GM12878 (cell line): ENCODE measurements around the gene HSPBP1. TPM values are rescaled to one million over a fixed set of nuclear protein-coding genes. Genes with fewer than 3 reads are reported as not detected.

Source experiments
- ATAC-seq: fragments of 200-7000 bp; cut with Tn5 transposase; 3 replicates; pipeline ENCODE4 v1.9.1; 2020; ENCODE audit warnings: mild to moderate bottlenecking, moderate library complexity
- BruUV-seq: library from RNA; stranded (reverse); fragments of 400-500 nt; replicated peaks from 2 replicates; lab custom pipeline; 2021; lab: Mats Ljungman, UMichigan
- CTCF ChIA-PET: fragments of 300-600 bp; sonication (Branson Sonifier 250); formaldehyde crosslinking; extraction: SDS; loops from one replicate; lab custom pipeline; 2021; ENCODE audit warnings: inconsistent platforms; lab: Yijun Ruan, JAX
- POLR2A ChIA-PET: fragments of 350-600 bp; formaldehyde crosslinking; extraction: SDS; loops from one replicate; lab custom pipeline; 2021; ENCODE audit warnings: inconsistent platforms; lab: Charles Lee
- RAD21 ChIA-PET: fragments of 300-600 bp; sonication (Branson Sonifier 250); formaldehyde crosslinking; loops from one replicate; lab custom pipeline; 2023; ENCODE audit warnings: antibody characterized with exemption; ENCODE audit not compliant: unreplicated experiment; lab: Charles Lee
- SMC1A ChIA-PET: fragments of 300-600 bp; sonication (Branson Sonifier 250); formaldehyde crosslinking; loops from one replicate; lab custom pipeline; 2023; ENCODE audit not compliant: unreplicated experiment, uncharacterized antibody; lab: Charles Lee
- DNase-seq: peaks from one replicate; pipeline ENCODE4 v3.0.0-alpha.2; 2011; ENCODE audit warnings: low read depth, low spot score
- FAIRE-seq: peaks from 3 replicates; lab custom pipeline; 2011; peaks lifted over from hg19 to GRCh38; lab: Jason Lieb, UNC
- H2AFZ ChIP-seq: 2 replicates; pipeline ENCODE4 v1.6.0; 2011; ENCODE audit warnings: low read depth, low read length, control low read depth; ENCODE audit not compliant: control insufficient read depth
- H3K27ac ChIP-seq: 2 replicates; pipeline ENCODE4 v1.5.1; 2011; ENCODE audit warnings: control low read depth; ENCODE audit not compliant: control insufficient read depth, insufficient read depth
- H3K27me3 ChIP-seq, 2 experiments: replicated peaks in 1 of 2; 2 replicates each; pipeline versions ENCODE4 v1.6.0 to v1.6.1; 2011; ENCODE audit warnings: low read length in 1 of 2; ENCODE audit not compliant: control insufficient read depth in 2 of 2, insufficient read depth in 2 of 2
- H3K36me3 ChIP-seq, 2 experiments: 2 replicates each; pipeline ENCODE4 v1.5.1; 2011; ENCODE audit warnings: low read length in 1 of 2; ENCODE audit not compliant: control insufficient read depth in 2 of 2, insufficient read depth in 2 of 2
- H3K4me1 ChIP-seq: 2 replicates; pipeline ENCODE4 v1.6.1; 2011; ENCODE audit warnings: mild to moderate bottlenecking, low read length, moderate library complexity, mixed read lengths; ENCODE audit not compliant: control insufficient read depth, insufficient read depth
- H3K4me2 ChIP-seq: 2 replicates; pipeline ENCODE4 v1.6.0; 2011; ENCODE audit warnings: control low read depth; ENCODE audit not compliant: control insufficient read depth, insufficient read depth
- H3K4me3 ChIP-seq: fragments of 200-600 bp; sonication (generic); 2 replicates; pipeline ENCODE4 v1.5.1; 2016
- H3K79me2 ChIP-seq: 2 replicates; pipeline ENCODE4 v1.6.0; 2011; ENCODE audit warnings: low read length; ENCODE audit not compliant: control insufficient read depth, insufficient read depth
- H3K9ac ChIP-seq: 2 replicates; pipeline ENCODE4 v1.8.0; 2011; ENCODE audit warnings: low read length, control low read depth, mixed read lengths; ENCODE audit not compliant: control insufficient read depth, insufficient read depth
- H3K9me3 ChIP-seq: replicated peaks from 3 replicates; pipeline ENCODE4 v1.5.1; 2011; ENCODE audit warnings: mild to moderate bottlenecking, low read length; ENCODE audit not compliant: control insufficient read depth, insufficient read depth
- H4K20me1 ChIP-seq: 2 replicates; pipeline ENCODE4 v1.6.0; 2011; ENCODE audit not compliant: control insufficient read depth, insufficient read depth
- BACH1 ChIP-seq: fragments of 450-650 bp; IDR thresholded peaks from 2 replicates; pipeline ENCODE4 v1.6.1; 2017; ENCODE audit warnings: mild to moderate bottlenecking, borderline replicate concordance
- BMI1 ChIP-seq: fragments of 450-650 bp; IDR thresholded peaks from 2 replicates; pipeline ENCODE4 v1.6.1; 2016; ENCODE audit warnings: mild to moderate bottlenecking, moderate library complexity, borderline replicate concordance
- CHD2 ChIP-seq: IDR thresholded peaks from 2 replicates; pipeline ENCODE4 v1.6.1; 2011; ENCODE audit warnings: low read depth, low read length, improper control_type of control experiment, borderline replicate concordance
- E2F4 ChIP-seq: IDR thresholded peaks from 2 replicates; pipeline ENCODE4 v1.6.1; 2012; ENCODE audit warnings: low read depth, low read length, improper control_type of control experiment
- ELK1 ChIP-seq: IDR thresholded peaks from 2 replicates; pipeline ENCODE4 v1.6.1; 2012; ENCODE audit warnings: low read depth, low read length, improper control_type of control experiment
- ETV6 ChIP-seq, 2 experiments: fragments of 450-650 bp in 1 of 2; IDR thresholded peaks in 1 of 2; conservative IDR thresholded peaks in 1 of 2; 2 replicates each; pipeline ENCODE4 v1.6.1; 2014; ENCODE audit warnings: antibody characterized with exemption in 1 of 2, borderline replicate concordance in 1 of 2, low read depth in 1 of 2, mild to moderate bottlenecking in 1 of 2, moderate library complexity in 1 of 2
- FOXK2 ChIP-seq: fragments of 450-650 bp; IDR thresholded peaks from 2 replicates; pipeline ENCODE4 v1.6.1; 2017; ENCODE audit warnings: mild to moderate bottlenecking, moderate library complexity
- GATAD2B ChIP-seq: fragments of 450-650 bp; conservative IDR thresholded peaks from 2 replicates; pipeline ENCODE4 v1.6.1; 2017; ENCODE audit warnings: low read depth, mild to moderate bottlenecking, moderate library complexity
- IKZF2 ChIP-seq, 2 experiments: fragments of 450-650 bp; IDR thresholded peaks; 2 replicates each; pipeline ENCODE4 v1.6.1; 2017; ENCODE audit warnings: mild to moderate bottlenecking in 2 of 2, moderate library complexity in 2 of 2
- KDM1A ChIP-seq: fragments of 200-600 bp; sonication (generic); IDR thresholded peaks from 2 replicates; pipeline ENCODE4 v1.6.1; 2016; ENCODE audit warnings: borderline replicate concordance
- NR2C1 ChIP-seq: fragments of 450-650 bp; IDR thresholded peaks from 2 replicates; pipeline ENCODE4 v1.6.1; 2017; ENCODE audit warnings: antibody characterized with exemption, mild to moderate bottlenecking, moderate library complexity
- SKIL ChIP-seq: fragments of 450-650 bp; IDR thresholded peaks from 2 replicates; pipeline ENCODE4 v1.6.1; 2017; ENCODE audit warnings: mild to moderate bottlenecking, low read depth, inconsistent platforms; ENCODE audit not compliant: poor library complexity, severe bottlenecking
- STAT3 ChIP-seq: IDR thresholded peaks from 2 replicates; pipeline ENCODE4 v1.6.1; 2011; ENCODE audit warnings: low read depth, low read length, improper control_type of control experiment
- YY1 ChIP-seq: IDR thresholded peaks from 2 replicates; pipeline ENCODE4 v1.6.1; 2011; ENCODE audit warnings: low read depth, mild to moderate bottlenecking, low read length
- WGBS: methylation state at CpG from one replicate; pipeline ENCODE4 v1.1.6; 2016; ENCODE audit warnings: low lambda C conversion rate; ENCODE audit not compliant: insufficient replicate concordance, insufficient coverage; ENCODE audit errors: missing lambda C conversion rate; 5-methylcytosine and 5-hydroxymethylcytosine counted together
- in situ Hi-C: fragments of 300-500 bp; cut with MboI; formaldehyde crosslinking; loops from 9 replicates; pipeline ENCODE4 v1.14.3; 2018; ENCODE audit warnings: mixed read lengths
- intact Hi-C: fragments of 100-400 bp; cut with micrococcal nuclease; formaldehyde crosslinking; loops from one replicate; pipeline ENCODE4 v1.14.2; 2022; ENCODE audit not compliant: unreplicated experiment
- polyA plus RNA-seq, 11 experiments: library from polyadenylated mRNA; depleted of rRNA in 4 of 11; unstranded in 6 of 11; stranded (reverse) in 5 of 11; fragments of >200 nt; fragmentation: Nextera tagmentation in 4 of 11; fragmentation: Illumina TruSeq in 1 of 11; extraction: Ambion mirVana in 4 of 11; extraction: Trizol in 1 of 11; gene quantifications; 1 replicate in 1 of 11; 2 replicates in 10 of 11; pipeline versions ENCODE4 v1.2.1 to v1.2.3, GENCODE V29; 2011 to 2016; ENCODE audit warnings: inconsistent platforms in 2 of 11, missing spikeins in 2 of 11, low read depth in 1 of 11
- total RNA-seq, 4 experiments: library from RNA; depleted of rRNA in 3 of 4; stranded (reverse); fragments of >200 nt in 3 of 4; fragmentation: Illumina TruSeq in 1 of 4; extraction: Trizol in 1 of 4; gene quantifications; 2 replicates each; pipeline versions ENCODE4 v1.2.1 to v1.2.3, GENCODE V29; 2013 to 2021
- TF ChIP-seq, protein P1 (sequence below): IDR thresholded peaks from 2 replicates; pipeline ENCODE4 v1.6.1; 2011; ENCODE audit warnings: borderline replicate concordance, low read depth, mild to moderate bottlenecking, moderate library complexity, mixed read lengths, low read length; ENCODE audit not compliant: insufficient read depth; ENCODE audit errors: extremely low read length
- TF ChIP-seq, protein P2 (sequence below): fragments of 450-650 bp; IDR thresholded peaks from 2 replicates; pipeline ENCODE4 v1.6.1; 2016; ENCODE audit warnings: mild to moderate bottlenecking

HSPBP1 gene
- total and polyA plus RNA-seq, 10 of the 15 experiments (the other 5 are each of a cell fraction or from before 2014, with no cell fraction given), result 0.18 to 83.3 (median 23.0) TPM

DNA sequence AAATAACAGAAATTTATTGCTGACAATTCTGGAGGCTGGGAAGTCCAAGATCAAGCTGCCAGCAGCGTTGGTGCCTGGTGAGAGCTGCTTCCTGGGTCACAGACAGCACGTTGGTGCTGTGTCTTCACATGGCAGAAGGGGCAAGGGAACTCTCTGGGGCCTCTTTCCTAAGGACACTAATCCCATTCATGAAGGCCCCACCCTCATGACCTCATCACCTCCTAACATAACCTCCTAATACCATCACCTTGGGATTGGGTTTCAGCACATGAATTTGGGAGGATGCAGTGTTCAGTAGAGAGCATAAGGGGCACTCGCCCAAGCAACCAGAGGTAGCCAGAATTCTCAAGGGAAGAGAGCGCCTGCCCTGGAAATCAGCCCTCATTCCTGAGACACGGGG is 29.5 kb upstream of the HSPBP1 start (continued):
- TF ChIP-seq ELK1, result no peak

DNA sequence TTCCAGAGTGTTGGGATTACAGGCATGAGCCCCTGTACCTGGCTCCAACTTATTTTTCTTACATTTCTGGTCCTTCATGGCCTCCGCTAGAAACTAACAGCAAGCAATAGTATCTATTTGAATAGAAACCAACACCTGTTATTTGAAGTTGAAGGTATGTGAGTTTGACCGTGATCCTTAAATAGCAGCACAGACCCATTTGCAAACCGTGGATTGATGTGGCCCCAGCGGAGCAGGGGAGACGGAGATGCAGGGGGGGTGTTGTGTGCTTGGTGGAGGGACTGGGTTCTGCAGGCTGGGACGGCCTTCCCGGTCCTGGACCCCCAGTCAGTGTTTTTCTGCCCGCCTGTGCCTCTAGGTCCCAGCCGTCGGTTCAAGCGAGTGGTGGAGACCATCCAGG is 28.4 kb upstream of the HSPBP1 start:
- in situ Hi-C loops (no loop called here), intact Hi-C loops (no loop called here)
- Histone ChIP-seq H3K27me3 (no peaks in the 10 kb centered on the region), H3K79me2 (no peaks in the 10 kb centered on the region), H2AFZ (no peak overlapping the region), H4K20me1 (no peaks in the 10 kb centered on the region; the same call in 1 of the 2 replicates), H3K4me2 (no peak overlapping the region), H3K9ac (no peak overlapping the region), H3K27ac (no peak overlapping the region), H3K4me1 (no peaks in the 10 kb centered on the region), H3K4me3 (no peak overlapping the region), H3K9me3 (no peaks in the 10 kb centered on the region), H3K36me3 (no peaks in the 10 kb centered on the region)
- ChIA-PET POLR2A (interaction anchor here (0.6 kb wide), 1 partner anchor 50 kb away, joined by 3 read pairs; no protein-coding TSS in a partner anchor), CTCF (interaction anchor here (0.6 kb wide), 1 partner anchor 831 kb away, joined by 3 read pairs; no protein-coding TSS in a partner anchor), SMC1A (no interaction called here), RAD21 (no interaction called here)
- no peak for FAIRE-seq
- ATAC-seq, result no peak
- DNase-seq, result no peak
- no TSS peak for BruUV-seq
- WGBS, result 31% methylated on average over 11 of the region's 11 CpGs
- TF ChIP-seq STAT3, result no peak
- no peak for TF ChIP-seq BMI1
- TF ChIP-seq FOXK2, result no peak
- no peak for TF ChIP-seq YY1
- no peak for TF ChIP-seq E2F4
- no peak for TF ChIP-seq IKZF2 (IDR thresholded peaks at IDR 0.05)
- TF ChIP-seq CHD2, result no peak
- TF ChIP-seq ETV6 (conservative IDR thresholded peaks at IDR 0.05 in 1 of 2, IDR thresholded peaks at IDR 0.05 in 1 of 2; ENCODE audit: borderline replicate concordance in 1 of 2, low read depth in 1 of 2), result no peak
- TF ChIP-seq, protein P1, sequence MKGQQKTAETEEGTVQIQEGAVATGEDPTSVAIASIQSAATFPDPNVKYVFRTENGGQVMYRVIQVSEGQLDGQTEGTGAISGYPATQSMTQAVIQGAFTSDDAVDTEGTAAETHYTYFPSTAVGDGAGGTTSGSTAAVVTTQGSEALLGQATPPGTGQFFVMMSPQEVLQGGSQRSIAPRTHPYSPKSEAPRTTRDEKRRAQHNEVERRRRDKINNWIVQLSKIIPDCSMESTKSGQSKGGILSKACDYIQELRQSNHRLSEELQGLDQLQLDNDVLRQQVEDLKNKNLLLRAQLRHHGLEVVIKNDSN, result no peak
- TF ChIP-seq, protein P2, sequence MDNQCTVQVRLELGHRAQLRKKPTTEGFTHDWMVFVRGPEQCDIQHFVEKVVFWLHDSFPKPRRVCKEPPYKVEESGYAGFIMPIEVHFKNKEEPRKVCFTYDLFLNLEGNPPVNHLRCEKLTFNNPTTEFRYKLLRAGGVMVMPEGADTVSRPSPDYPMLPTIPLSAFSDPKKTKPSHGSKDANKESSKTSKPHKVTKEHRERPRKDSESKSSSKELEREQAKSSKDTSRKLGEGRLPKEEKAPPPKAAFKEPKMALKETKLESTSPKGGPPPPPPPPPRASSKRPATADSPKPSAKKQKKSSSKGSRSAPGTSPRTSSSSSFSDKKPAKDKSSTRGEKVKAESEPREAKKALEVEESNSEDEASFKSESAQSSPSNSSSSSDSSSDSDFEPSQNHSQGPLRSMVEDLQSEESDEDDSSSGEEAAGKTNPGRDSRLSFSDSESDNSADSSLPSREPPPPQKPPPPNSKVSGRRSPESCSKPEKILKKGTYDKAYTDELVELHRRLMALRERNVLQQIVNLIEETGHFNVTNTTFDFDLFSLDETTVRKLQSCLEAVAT, result no peak
- TF ChIP-seq BACH1, result no peak
- TF ChIP-seq SKIL, result no peak
- TF ChIP-seq NR2C1, result no peak
- no peak for TF ChIP-seq GATAD2B
- TF ChIP-seq KDM1A, result no peak
